Gastrocnemius medialis (tissue), 4 donors: ENCODE data around the gene CCND2. TPM values are rescaled to one million over a fixed set of nuclear protein-coding genes. Genes with fewer than 3 reads are reported as not detected.

Experiments
- ATAC-seq, 2 donors: fragments of 150-250 bp; one replicate each; pipeline ENCODE4 v1.9.1; 2016
- DNase-seq, 2 donors: peaks; one replicate each; pipeline ENCODE4 v3.0.0-alpha.2; 2019
- H3K27ac ChIP-seq, 4 donors: fragments of 200-600 bp; sonication (generic); 1 replicate in 1 of 4; 2 replicates in 3 of 4; pipeline ENCODE4 v1.5.1; 2016 to 2018; ENCODE audit warnings: mild to moderate bottlenecking in 2 of 4, moderate library complexity in 1 of 4
- H3K27me3 ChIP-seq, 3 donors: fragments of 200-600 bp; sonication (generic) in 2 of 3; 1 replicate in 1 of 3; 2 replicates in 2 of 3; pipeline versions ENCODE4 v1.5.1 to v1.6.0; 2016 to 2019; ENCODE audit warnings: mild to moderate bottlenecking in 1 of 3, moderate library complexity in 1 of 3
- H3K36me3 ChIP-seq, 2 donors: fragments of 200-600 bp; sonication (generic) in 1 of 2; one replicate each; pipeline ENCODE4 v1.5.1; 2017 to 2018
- H3K4me1 ChIP-seq, 2 donors: fragments of 200-600 bp; sonication (generic) in 1 of 2; one replicate each; pipeline ENCODE4 v1.5.1; 2016 to 2017; ENCODE audit warnings: mild to moderate bottlenecking in 2 of 2
- H3K4me3 ChIP-seq, 4 donors: fragments of 200-600 bp; sonication (generic) in 3 of 4; 1 replicate in 1 of 4; 2 replicates in 3 of 4; pipeline ENCODE4 v1.5.1; 2016 to 2019; ENCODE audit warnings: mild to moderate bottlenecking in 2 of 4
- H3K9me3 ChIP-seq, 3 donors: fragments of 200-600 bp; sonication (generic) in 2 of 3; 1 replicate in 1 of 3; 2 replicates in 2 of 3; pipeline ENCODE4 v1.5.1; 2016 to 2019
- POLR2A ChIP-seq, 2 donors: fragments of 450-650 bp; IDR thresholded peaks; one replicate each; pipeline ENCODE4 v1.6.1; 2017; ENCODE audit warnings: antibody characterized with exemption in 2 of 2, mild to moderate bottlenecking in 2 of 2, moderate library complexity in 2 of 2
- in situ Hi-C, 4 donors: fragments of 200-750 bp; cut with MboI; loops; one replicate each; pipeline versions ENCODE4 v1.15.0 to v1.8.0; 2017; ENCODE audit warnings: low sequenced_read_pairs in 4 of 4
- intact Hi-C: fragments of 100-400 bp; cut with DNase I; formaldehyde crosslinking; loops from one replicate; pipeline ENCODE4 v1.15.1; 2023; ENCODE audit warnings: low total_unique reads
- total RNA-seq, 4 donors: library from RNA; depleted of rRNA; stranded (reverse); fragments of >200 nt; gene quantifications; one replicate each; pipeline versions ENCODE4 v1.1.0 to v1.2.3, GENCODE V29; 2016
- TF ChIP-seq, protein P1 (sequence below), 5 experiments: fragments of 450-650 bp in 3 of 5; fragments of 200-600 bp in 2 of 5; sonication (generic) in 2 of 5; IDR thresholded peaks in 4 of 5; conservative IDR thresholded peaks in 1 of 5; 1 replicate in 4 of 5; 2 replicates in 1 of 5; pipeline ENCODE4 v1.5.1; 2016 to 2019; ENCODE audit warnings: antibody characterized with exemption in 5 of 5, mild to moderate bottlenecking in 3 of 5, moderate library complexity in 3 of 5

Gene CCND2
- total RNA-seq, 4 donors from 2014 or later: 2.7 to 5.6 (median 3.2) TPM

DNA sequence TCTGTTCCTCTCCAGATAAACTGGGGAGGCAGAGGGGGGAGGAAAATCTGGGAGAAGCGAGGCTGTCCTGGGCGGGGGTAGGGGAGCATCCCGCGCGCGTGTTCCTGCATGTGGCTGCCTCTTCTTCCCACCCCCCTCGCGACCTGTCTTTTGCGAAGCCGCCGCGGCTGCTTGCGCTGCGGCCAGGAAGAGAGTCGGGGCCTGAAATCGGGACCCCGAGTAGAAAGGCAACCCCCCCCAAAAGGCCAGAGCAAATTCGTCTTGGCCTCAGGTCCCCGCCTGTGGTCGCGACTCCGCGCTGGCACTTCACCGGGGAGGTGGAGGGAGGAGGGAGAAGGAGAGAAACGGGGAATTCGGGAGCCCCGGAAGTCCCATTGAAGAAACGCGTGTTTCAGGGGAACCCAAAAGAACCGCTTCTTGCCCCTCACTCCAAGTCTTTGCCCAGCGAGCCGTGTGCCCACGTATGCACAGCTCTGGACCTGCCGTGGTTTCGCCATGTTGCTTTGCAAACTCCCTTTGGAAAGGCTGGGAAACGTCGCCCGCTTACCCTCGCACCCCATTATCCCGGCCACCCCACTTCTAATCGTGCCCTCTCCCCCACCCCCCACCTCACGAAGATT is 944 bp downstream of the CCND2 start:
- H3K4me3 ChIP-seq: peak overlapping the region; percentile 57 to 70 (median 62)
- peak overlapping the region; percentile 18 to 69 (median 62) for H3K27ac ChIP-seq
- ATAC-seq (no peak), DNase-seq (no peak)
- intact Hi-C loops (loop anchor here (5.0 to 10.0 kb wide), 4 partner anchors 237 to 972 kb away; partner anchors contain the start of gene PARP11), in situ Hi-C loops (loop anchor here (5.0 to 10.0 kb wide), 5 partner anchors 160 to 392 kb away; no protein-coding TSS in a partner anchor)
- H3K9me3 ChIP-seq: no peaks in the 10 kb centered on the region
- TF ChIP-seq, protein P1, sequence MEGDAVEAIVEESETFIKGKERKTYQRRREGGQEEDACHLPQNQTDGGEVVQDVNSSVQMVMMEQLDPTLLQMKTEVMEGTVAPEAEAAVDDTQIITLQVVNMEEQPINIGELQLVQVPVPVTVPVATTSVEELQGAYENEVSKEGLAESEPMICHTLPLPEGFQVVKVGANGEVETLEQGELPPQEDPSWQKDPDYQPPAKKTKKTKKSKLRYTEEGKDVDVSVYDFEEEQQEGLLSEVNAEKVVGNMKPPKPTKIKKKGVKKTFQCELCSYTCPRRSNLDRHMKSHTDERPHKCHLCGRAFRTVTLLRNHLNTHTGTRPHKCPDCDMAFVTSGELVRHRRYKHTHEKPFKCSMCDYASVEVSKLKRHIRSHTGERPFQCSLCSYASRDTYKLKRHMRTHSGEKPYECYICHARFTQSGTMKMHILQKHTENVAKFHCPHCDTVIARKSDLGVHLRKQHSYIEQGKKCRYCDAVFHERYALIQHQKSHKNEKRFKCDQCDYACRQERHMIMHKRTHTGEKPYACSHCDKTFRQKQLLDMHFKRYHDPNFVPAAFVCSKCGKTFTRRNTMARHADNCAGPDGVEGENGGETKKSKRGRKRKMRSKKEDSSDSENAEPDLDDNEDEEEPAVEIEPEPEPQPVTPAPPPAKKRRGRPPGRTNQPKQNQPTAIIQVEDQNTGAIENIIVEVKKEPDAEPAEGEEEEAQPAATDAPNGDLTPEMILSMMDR (IDR thresholded peaks at IDR 0.05 in 4 of 5, conservative IDR thresholded peaks at IDR 0.05 in 1 of 5): no peak
- TF ChIP-seq POLR2A (IDR thresholded peaks at IDR 0.05): no peak
- H3K27me3 ChIP-seq: peaks cover 68 to 73% (median 72%) of the 10 kb centered on the region in 3 donors
- peaks cover 39 to 48% of the 10 kb centered on the region in 2 donors for H3K4me1 ChIP-seq
- H3K36me3 ChIP-seq: no peaks in the 10 kb centered on the region

DNA sequence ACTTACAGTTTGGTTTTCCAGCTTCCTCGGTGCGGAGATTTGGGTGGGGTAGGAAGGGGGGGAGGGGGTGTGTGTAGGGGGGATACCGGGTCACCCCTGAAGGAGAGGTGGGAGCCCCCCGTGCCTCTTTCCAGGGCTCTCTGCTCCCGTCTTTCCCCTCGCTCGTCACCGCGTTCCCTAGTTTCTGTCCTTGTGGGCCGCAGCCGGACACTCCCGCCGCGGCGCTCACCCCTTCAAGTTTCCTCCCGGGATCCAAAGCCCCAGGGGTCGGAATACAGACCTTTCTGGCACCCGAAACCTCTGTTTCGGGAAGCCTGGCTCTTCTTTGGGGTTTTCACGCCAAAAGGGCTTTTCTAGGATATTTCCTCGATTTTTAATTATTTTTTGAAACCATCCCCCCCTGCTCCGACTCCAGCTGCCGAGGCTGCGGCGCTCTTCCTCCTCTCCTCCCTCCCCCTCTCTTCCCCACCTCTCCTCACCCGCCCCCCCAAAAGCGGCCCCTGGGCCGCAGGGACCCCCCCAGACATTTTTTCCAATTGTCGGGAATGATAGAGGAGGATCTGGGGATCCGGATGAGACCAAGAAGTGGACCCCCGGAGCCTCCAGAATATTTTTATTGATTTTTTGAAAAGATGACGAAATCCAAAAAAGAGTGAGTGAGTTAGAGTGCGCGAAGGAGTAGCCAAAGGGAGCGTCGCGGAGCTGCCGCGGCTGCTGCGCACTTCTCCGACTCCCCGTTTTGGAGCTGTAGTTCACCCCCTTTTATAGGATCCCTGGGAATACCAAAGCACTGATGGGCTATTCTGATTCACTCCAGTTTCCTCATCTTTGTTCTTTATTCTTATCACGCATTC is 1.7 kb downstream of the CCND2 start:
- H3K36me3 ChIP-seq: no peaks in the 10 kb centered on the region
- in situ Hi-C loops (loop anchor here (5.0 to 10.0 kb wide), 5 partner anchors 160 to 393 kb away; no protein-coding TSS in a partner anchor), intact Hi-C loops (loop anchor here (5.0 to 10.0 kb wide), 4 partner anchors 238 to 973 kb away; partner anchors contain the start of gene PARP11)
- TF ChIP-seq, protein P1 (IDR thresholded peaks at IDR 0.05 in 4 of 5, conservative IDR thresholded peaks at IDR 0.05 in 1 of 5): no peak
- no peak for TF ChIP-seq POLR2A (IDR thresholded peaks at IDR 0.05)
- H3K4me1 ChIP-seq: peaks cover 39 to 47% of the 10 kb centered on the region in 2 donors
- H3K9me3 ChIP-seq: no peaks in the 10 kb centered on the region
- no peak for ATAC-seq
- no peak for DNase-seq
- peaks cover 64 to 68% (median 67%) of the 10 kb centered on the region in 3 donors for H3K27me3 ChIP-seq
- H3K27ac ChIP-seq: peak overlapping the region; percentile 18 to 69 (median 62)
- H3K4me3 ChIP-seq: peak overlapping the region; percentile 57 to 70 (median 62)

DNA sequence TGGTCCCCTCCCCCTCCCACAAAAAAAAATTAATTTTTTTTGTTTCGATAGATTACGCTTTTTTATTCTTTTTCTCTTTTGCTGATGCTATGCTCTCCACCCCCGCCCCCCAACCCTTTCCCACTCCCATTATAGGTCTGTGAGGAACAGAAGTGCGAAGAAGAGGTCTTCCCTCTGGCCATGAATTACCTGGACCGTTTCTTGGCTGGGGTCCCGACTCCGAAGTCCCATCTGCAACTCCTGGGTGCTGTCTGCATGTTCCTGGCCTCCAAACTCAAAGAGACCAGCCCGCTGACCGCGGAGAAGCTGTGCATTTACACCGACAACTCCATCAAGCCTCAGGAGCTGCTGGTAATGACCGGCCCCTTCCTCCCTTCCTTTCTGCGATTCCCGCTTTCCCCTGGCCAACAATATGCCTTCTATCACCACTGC is 2.3 kb downstream of the CCND2 start:
- in situ Hi-C loops (loop anchor here (5.0 to 10.0 kb wide), 5 partner anchors 161 to 394 kb away; no protein-coding TSS in a partner anchor), intact Hi-C loops (loop anchor here (5.0 to 10.0 kb wide), 4 partner anchors 239 to 974 kb away; partner anchors contain the start of gene PARP11)
- H3K4me1 ChIP-seq: peaks cover 36 to 45% of the 10 kb centered on the region in 2 donors

More for the DNA sequence above, 2.3 kb downstream of the CCND2 start:
- DNase-seq (no peak), ATAC-seq (no peak)
- Histone ChIP-seq H3K27ac (peak overlapping the region in 2 of 4 donors; percentile 29 to 64), H3K9me3 (no peaks in the 10 kb centered on the region), H3K36me3 (no peaks in the 10 kb centered on the region), H3K4me3 (peak overlapping the region in 3 of 4 donors; percentile 57 to 65 (median 59)), H3K27me3 (peaks cover 58 to 64% (median 64%) of the 10 kb centered on the region in 3 donors)
- TF ChIP-seq POLR2A (IDR thresholded peaks at IDR 0.05): no peak
- TF ChIP-seq, protein P1 (IDR thresholded peaks at IDR 0.05 in 4 of 5, conservative IDR thresholded peaks at IDR 0.05 in 1 of 5): no peak
